GM12878 (cell line): ENCODE data around the gene SERPINE1.

Experiments
- EP300 ChIP-seq, 2 experiments: fragments of 150-350 bp in 1 of 2; IDR thresholded peaks; 2 replicates each; pipeline ENCODE4 v1.6.1; 2011 to 2012; ENCODE audit warnings: low read depth in 2 of 2, low read length in 2 of 2, borderline replicate concordance in 1 of 2, improper control_type of control experiment in 1 of 2, inconsistent platforms in 1 of 2; ENCODE audit not compliant: control insufficient read depth in 1 of 2
- NFYB ChIP-seq: IDR thresholded peaks from 2 replicates; pipeline ENCODE4 v1.6.1; 2011; ENCODE audit warnings: low read depth, mild to moderate bottlenecking, low read length, improper control_type of control experiment, moderate library complexity; ENCODE audit not compliant: insufficient read depth
- PAX5 ChIP-seq: IDR thresholded peaks from 2 replicates; pipeline ENCODE4 v1.6.1; 2011; ENCODE audit warnings: low read depth, low read length, borderline replicate concordance
- POLR2A ChIP-seq: IDR thresholded peaks from 2 replicates; pipeline ENCODE4 v1.6.1; 2011; ENCODE audit warnings: low read depth, mild to moderate bottlenecking, low read length
- POLR2AphosphoS5 ChIP-seq: IDR thresholded peaks from 2 replicates; pipeline ENCODE4 v1.6.1; 2011; ENCODE audit warnings: mild to moderate bottlenecking, low read length, inconsistent platforms
- POU2F2 ChIP-seq: IDR thresholded peaks from 3 replicates; pipeline ENCODE4 v1.6.1; 2011; ENCODE audit warnings: low read depth, mild to moderate bottlenecking, low read length, borderline replicate concordance
- SIN3A ChIP-seq: IDR thresholded peaks from 2 replicates; pipeline ENCODE4 v1.6.1; 2012; ENCODE audit warnings: low read depth, low read length, improper control_type of control experiment
- TF ChIP-seq, protein P1 (sequence below), 3 experiments: IDR thresholded peaks in 2 of 3; conservative IDR thresholded peaks in 1 of 3; 2 replicates each; pipeline ENCODE4 v1.5.1; 2011; ENCODE audit warnings: low read depth in 3 of 3, low read length in 3 of 3, mild to moderate bottlenecking in 3 of 3, control low read depth in 2 of 3, moderate library complexity in 2 of 3, inconsistent platforms in 1 of 3, mixed read lengths in 1 of 3; ENCODE audit not compliant: control insufficient read depth in 2 of 3, insufficient read depth in 1 of 3; ENCODE audit errors: extremely low read depth in 1 of 3

DNA sequence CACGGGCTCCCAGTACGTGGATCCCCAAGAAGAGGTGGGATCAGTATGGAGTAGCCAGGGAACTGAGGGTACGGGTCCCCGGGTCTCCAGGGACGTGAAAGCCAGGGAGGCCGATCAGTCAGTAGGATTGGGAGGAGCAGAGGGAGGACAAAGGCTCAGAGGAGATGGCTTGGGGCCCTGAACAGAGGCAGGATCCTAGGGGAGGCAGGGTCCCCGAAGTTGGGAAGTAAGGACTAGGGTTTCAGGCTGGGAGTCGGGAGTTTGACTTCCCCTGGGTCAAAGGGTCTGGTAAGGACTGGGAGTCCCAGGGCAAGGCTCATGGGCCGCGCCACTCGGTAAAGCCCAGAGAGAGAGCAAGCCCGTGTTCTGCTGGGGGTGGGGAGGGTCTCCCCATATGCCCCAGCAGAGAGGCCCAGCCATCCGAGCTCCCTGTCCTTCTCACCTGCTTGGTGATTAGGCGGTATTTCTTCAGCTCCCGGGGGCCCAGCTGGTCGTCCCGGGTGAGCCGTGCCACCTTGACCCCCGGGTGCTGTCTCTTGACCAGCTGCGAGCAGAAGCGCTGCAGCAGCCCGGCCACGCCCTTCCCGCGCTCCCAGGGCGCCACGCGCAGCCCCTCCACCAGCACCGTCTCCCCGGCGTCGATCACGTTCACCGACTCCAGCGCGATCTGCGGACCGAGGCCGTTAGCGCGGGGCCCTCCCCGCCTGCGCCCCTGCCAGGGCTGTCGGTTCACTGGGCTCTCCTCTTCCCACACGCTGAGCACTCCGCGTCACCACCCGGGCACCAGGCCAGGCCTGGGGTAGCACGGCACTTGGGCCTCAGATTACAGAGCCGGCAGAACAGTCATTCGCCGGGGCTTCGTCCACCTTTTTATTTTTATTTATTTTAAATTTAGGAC, 46.2 kb downstream of the SERPINE1 start:
- TF ChIP-seq PAX5 (no peak), POLR2A (no peak), POLR2AphosphoS5 (no peak), SIN3A (no peak), POU2F2 (no peak), NFYB (no peak), EP300 (IDR thresholded peaks at IDR 0.05; ENCODE audit: borderline replicate concordance in 1 of 2, control insufficient read depth in 1 of 2, low read depth in 2 of 2, low read length in 2 of 2) (no peak)
- TF ChIP-seq, protein P1, sequence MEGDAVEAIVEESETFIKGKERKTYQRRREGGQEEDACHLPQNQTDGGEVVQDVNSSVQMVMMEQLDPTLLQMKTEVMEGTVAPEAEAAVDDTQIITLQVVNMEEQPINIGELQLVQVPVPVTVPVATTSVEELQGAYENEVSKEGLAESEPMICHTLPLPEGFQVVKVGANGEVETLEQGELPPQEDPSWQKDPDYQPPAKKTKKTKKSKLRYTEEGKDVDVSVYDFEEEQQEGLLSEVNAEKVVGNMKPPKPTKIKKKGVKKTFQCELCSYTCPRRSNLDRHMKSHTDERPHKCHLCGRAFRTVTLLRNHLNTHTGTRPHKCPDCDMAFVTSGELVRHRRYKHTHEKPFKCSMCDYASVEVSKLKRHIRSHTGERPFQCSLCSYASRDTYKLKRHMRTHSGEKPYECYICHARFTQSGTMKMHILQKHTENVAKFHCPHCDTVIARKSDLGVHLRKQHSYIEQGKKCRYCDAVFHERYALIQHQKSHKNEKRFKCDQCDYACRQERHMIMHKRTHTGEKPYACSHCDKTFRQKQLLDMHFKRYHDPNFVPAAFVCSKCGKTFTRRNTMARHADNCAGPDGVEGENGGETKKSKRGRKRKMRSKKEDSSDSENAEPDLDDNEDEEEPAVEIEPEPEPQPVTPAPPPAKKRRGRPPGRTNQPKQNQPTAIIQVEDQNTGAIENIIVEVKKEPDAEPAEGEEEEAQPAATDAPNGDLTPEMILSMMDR (IDR thresholded peaks at IDR 0.05 in 2 of 3, conservative IDR thresholded peaks at IDR 0.05 in 1 of 3; ENCODE audit: control insufficient read depth in 2 of 3, extremely low read depth in 1 of 3, insufficient read depth in 1 of 3, low read depth in 3 of 3, low read length in 3 of 3), result no peak
